ENCODE results near the gene RABGAP1L.

RABGAP1L gene

GRCh38 chr1:174938281-174939007, 779.1 kb downstream of the RABGAP1L start:
- no peak for DNase-seq (ENCODE audit: low read depth)

- no peak for DNase-seq (ENCODE audit: low read depth)
These were observed 780.6 kb downstream of the RABGAP1L start for GRCh38 chr1:174939775-174940545.

DNA sequence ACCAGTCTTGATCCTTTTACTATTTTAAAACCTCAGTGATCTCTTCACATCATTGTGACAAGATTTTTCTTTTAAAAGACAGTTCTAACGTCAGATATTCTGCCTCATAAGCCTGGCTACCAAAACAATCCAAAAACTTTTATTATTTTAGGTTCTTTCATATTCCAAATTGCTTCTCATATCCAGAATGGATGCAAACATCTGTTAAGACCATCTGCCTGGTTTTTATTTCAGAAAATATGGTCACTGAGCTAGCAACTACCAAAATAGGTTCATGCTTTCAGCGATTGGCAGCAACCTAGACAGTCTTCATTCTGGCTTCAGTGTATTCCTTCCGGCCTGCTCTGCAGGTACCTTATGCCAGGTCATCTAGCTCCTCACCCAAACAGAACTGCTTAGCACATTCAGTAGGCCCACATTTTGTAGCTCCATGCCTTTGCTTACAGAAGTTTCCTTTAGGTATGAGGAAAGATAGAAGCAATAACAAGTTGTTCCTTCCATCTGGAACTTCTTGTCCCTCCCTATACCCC, 781.4 kb downstream of the RABGAP1L start:
- DNase-seq (ENCODE audit: low read depth): no peak

DNA sequence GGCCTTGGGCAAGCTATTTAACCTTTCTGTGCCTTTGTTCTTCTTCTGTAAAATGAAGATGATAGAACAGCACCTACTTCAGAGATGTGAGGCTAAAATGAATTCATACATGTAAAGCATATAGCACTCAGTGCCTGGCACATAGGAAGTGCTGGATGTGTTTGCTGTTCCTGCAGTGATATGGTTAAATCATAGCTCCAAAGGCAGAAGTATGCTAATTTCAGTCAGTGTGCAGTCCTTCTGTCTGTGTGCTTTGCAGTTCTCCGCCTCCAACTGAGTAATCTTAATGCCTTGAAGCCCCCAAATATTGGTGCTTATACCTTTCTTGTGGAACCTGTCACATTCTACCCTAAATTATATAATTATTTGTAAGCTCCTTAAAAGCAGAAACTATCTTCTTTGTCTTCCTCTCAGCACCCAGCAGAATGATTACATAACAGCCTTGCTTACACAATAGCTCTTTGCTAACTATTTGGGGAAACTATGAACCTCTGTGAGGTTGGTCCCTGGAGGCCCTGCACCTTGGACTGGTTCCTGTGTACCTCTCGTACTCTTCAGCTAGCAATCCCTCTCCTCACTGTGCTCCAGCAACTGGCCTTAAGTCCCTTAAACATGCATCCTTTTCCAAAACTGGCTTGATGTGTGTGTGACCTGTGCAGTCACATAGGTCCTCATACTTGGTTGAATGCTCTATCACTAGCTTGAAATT, 783.4 kb downstream of the RABGAP1L start:
- DNase-seq (ENCODE audit: low read depth): no peak

- DNase-seq (ENCODE audit: low read depth): no peak
These were observed 786.7 kb downstream of the RABGAP1L start for GRCh38 chr1:174946031-174946430.

DNA sequence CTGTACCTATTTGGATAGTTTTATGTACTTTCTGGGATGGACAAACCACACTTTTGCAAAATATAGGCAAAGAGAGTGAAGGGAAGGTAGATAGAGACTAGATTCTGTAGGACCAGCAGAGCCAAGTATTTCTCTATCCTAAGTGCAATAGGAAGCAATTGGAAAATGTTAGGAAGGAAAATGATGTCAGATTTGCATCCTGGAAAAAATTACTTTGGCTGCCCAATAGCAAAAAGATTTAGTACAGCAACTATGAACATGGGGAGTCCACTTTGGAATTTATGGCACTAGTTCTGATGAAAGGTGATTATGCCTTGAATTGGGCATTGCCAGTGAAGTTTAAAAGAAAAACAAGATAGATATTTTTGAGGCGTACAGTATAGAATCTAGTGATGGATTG, 789.7 kb downstream of the RABGAP1L start:
- no peak for DNase-seq (ENCODE audit: low read depth)

DNA sequence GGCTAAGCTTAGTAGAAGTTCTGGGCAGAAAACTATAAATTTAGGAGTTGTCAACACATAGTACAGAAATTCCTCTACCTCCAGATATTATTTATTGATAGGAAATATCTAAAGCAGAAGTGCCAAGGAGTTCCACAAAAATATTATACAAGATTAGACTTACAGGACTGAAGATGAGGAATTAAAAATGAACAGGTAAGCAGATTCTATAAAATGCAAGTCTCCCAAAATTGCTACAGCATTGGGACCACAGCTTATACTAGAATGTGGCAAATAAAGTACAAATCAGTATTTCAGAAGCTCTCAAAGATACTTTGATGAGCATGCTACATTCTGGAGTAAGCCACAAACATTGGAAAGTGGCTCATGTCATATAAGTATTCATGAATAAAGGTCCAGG, 790.3 kb downstream of the RABGAP1L start:
- no peak for DNase-seq (ENCODE audit: low read depth)

- DNase-seq (ENCODE audit: low read depth): no peak
These were observed 794.2 kb downstream of the RABGAP1L start for GRCh38 chr1:174953285-174954072.

DNA sequence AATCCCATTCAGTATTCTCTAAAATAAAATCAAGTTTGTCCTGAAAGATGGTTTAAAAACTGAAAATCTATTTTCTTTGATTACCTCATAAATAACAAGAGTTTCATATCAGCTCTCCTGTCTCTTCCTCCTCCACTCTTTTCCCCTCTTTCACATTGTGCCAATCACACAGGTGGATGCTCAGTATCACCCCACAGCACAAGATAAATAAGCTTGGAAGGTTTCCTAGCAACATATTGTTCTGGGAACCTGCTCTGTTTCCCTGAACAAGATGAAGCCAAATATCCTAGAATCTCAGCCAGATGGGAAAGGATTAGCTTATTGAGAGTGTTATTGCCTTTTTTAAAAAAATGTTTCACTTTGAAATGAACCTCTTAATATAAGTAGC, 794.7 kb downstream of the RABGAP1L start:
- DNase-seq (ENCODE audit: low read depth): no peak

DNA sequence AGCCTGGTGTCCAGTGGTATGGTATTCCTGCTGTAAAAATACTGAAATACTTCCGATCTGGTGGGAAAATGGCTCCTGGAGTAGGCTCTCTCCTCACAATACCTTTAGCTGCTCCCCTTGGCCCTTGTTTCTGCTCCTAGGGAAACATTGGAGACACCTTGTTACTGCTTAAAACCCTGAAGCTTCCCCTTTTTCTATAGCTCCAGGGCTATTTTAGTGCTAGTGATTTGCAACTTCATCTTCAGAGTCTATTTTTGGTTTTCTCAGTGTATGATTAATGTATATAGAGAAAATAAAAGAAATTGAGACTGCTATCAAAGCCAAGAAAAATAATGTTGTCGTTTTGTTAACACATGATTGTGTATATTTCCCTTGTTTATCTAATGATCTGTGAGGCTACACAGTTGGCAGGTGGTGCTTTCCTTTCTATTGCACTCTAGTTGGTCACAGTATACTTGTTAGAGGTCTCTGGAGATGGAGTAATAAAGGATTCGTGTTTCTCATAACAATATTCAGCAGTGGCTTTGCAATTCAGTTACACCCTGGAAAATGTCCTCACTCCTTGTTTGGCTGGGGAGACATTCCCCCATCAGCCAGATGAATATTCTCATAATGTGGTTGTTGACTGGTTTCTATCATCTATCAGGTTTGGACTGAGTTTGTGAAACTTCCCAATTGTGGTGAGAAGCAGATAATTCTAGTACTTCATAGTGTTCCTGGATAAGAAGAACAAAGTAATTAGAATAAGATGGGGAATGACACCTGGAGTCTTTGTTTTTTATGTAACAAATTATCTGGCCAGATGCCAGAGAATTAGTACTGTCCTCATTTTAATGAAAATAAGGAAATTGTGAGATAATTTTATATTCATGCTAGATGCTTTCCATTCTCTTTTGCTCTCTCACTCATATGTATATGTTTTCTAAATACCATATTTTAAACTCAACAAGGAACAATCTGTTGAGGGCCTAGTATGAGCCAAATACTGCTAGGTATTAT, 795.6 kb downstream of the RABGAP1L start:
- no peak for DNase-seq (ENCODE audit: low read depth)

DNA sequence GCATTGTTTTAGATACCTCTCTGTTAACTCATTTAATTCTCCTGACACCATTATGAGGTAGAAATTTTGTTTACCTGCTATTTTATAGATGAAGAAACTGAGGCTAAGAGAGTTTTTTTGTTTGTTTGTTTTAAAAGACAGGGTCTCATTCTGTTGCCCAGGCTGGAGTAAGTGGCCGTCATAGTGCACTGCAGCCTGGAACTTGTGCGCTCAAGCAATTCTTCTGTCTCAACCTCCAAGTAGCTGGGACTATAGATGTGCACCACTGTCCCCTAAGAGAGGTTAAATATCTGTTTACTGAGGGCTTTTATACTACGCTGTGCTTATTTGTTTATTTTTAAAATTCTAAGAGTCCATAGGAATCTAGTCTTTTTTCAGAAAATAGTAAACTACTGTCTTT, 796.8 kb downstream of the RABGAP1L start:
- DNase-seq (ENCODE audit: low read depth): no peak

DNA sequence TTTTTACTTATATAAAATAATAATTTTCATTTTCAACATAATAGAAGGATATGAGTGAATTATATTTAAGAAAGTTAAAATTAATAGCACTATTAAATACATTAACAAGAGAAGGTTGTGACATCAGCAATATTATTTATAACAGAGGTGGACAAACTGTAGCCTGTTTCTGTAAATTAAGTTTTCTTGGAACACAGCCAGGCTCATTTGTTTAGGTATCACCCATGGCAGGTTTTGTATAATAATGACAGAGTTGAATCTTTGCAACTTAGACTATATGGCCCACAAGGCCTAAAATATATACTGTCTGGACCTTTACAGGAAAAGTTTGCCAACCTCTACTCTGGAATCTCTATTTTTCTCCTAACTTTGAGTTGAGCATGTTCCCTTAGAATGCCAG, 797.7 kb downstream of the RABGAP1L start:
- no peak for DNase-seq (ENCODE audit: low read depth)

GRCh38 chr1:174957829-174958228, 798.5 kb downstream of the RABGAP1L start:
- DNase-seq (ENCODE audit: low read depth): no peak

- DNase-seq (ENCODE audit: low read depth): no peak
These were observed 799.1 kb downstream of the RABGAP1L start for GRCh38 chr1:174958396-174958795.

- no peak for DNase-seq (ENCODE audit: low read depth)
These were observed 801.0 kb downstream of the RABGAP1L start for GRCh38 chr1:174960362-174960761.

DNA sequence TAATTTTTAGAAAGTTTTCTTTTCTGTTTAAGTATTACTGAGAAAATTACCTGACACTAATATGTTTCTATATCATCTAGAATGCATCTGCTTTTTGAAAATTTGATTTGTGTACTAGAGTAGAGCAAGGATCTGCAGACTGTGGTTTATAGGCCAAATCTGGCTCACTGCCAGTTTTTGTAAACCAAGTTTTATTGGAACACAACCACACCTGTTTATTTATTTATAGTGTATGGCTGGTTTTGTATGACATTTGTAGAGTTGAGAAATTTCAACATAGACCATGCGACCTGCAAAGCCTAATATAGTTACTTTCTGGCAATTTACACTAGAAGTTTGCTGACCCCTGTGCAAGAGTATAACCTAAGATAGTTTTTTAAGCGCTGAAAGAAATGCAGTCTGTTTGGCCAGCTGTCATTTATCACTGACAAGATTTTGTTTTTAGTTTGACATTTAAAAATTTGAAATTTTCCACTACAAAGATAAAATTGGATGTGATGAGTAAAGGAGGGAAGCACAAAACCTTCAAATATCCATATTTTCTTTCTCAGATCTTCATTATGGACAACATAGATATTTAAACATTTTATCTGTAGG, 804.3 kb downstream of the RABGAP1L start:
- no peak for DNase-seq (ENCODE audit: low read depth)

DNA sequence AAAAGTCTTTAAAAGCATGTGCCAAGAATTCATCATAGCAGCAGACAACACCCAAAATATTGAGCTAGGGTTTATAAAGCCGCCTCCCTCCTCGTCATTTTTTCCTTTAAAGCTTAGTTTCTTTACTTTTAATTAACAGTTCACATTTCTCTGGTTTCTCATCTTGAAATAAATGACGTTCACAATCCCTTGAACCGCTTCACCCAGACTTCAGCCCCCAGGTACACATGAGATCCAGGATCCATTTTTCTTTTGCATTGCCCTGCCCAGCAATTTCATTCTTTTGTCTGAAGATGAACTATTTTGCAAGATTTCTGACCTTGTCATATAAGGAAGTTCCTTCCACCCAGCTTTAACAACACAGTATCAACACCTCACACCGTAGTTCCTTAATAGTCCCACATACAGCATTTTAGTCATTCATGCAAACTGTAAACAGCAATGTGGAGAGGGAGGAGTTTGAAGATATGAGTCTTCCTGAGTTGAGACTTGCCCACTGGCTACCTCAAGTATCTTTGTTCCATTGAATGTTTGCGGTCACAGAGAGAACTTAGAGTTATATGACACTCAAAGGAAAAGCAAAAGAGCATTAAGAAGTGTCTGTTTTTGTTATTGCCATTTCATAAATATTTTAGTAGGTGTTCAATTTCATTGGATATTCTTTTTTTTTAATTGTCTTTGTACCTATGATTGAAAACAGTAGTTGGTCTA, 805.1 kb downstream of the RABGAP1L start:
- DNase-seq (ENCODE audit: low read depth): no peak

GRCh38 chr1:174964972-174965361, 805.6 kb downstream of the RABGAP1L start:
- no peak for DNase-seq (ENCODE audit: low read depth)

- DNase-seq (ENCODE audit: low read depth): no peak
These were observed 806.2 kb downstream of the RABGAP1L start for GRCh38 chr1:174965362-174966007.

Measured in stimulated activated CD4-positive, alpha-beta T cell treated with anti-CD3 and anti-CD28 coated beads, Interleukin-2, amount 100 ng/mL, for 4 hours (primary cell).